Measurements from ENCODE around the gene OR2A25.

- TF ChIP-seq CTCF (IDR thresholded peaks at IDR 0.05) (no peak), POLR2A (IDR thresholded peaks at IDR 0.05) (no peak)
Observed at GRCh38 chr7:144032516-144032915, 37.1 kb upstream of the OR2A25 start.
